Brain microvascular endothelial cell (primary cell): Measurements from ENCODE around the gene GRM4.

ENCODE experiments used
- DNase-seq: peaks from one replicate; pipeline ENCODE4 v3.0.0-alpha.2; 2020
- H3K27ac ChIP-seq: fragments of 250-450 bp; sonication (Bioruptor Pico); 2 replicates; pipeline ENCODE4 v1.5.1; 2020; ENCODE audit warnings: mild to moderate bottlenecking, moderate library complexity
- H3K27me3 ChIP-seq: fragments of 250-450 bp; sonication (Bioruptor Pico); replicated peaks from 2 replicates; pipeline ENCODE4 v1.5.1; 2020; ENCODE audit warnings: mild to moderate bottlenecking
- H3K36me3 ChIP-seq: fragments of 250-450 bp; sonication (Bioruptor Pico); replicated peaks from 2 replicates; pipeline ENCODE4 v1.5.1; 2020; ENCODE audit warnings: mild to moderate bottlenecking
- H3K4me3 ChIP-seq: 2 replicates; pipeline ENCODE4 v1.5.1; 2011; ENCODE audit warnings: low read depth, mild to moderate bottlenecking, control low read depth, low read length, moderate library complexity
- CTCF ChIP-seq: IDR thresholded peaks from 2 replicates; pipeline ENCODE4 v1.5.1; 2011; ENCODE audit warnings: low read depth, mild to moderate bottlenecking, moderate library complexity, low read length, control low read depth, inconsistent platforms; ENCODE audit errors: missing control alignments
- in situ Hi-C: cut with HindIII; loops from 2 replicates; pipeline ENCODE4 v1.10.0; 2017; ENCODE audit warnings: low sequenced_read_pairs, low pct_ligation_motif_present

The GRM4 gene

DNA sequence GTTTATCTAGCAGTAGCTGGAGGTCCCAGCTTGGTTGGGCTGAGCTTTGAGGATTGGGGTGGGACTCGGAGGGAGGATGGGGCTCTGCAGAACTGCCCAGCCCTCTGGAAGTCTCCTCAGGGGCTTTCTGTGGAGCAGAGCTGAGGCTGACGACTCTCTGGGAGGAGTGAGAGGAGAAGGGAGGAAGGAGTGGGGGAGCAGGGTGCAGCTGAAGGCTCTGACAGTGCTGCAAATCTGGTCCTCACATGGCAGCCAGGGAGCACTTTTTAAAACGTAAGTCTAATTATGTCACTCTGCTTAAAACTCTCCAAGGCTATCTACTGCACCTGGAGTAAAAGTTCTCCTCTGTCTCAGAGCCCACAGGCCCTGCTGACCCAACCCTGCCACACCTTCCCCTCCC, 32.4 kb downstream of the GRM4 start:
- Histone ChIP-seq H3K27ac (no peak overlapping the region), H3K4me3 (no peak overlapping the region), H3K36me3 (no peaks in the 10 kb centered on the region), H3K27me3 (peaks cover 2% of the 10 kb centered on the region)
- DNase-seq: no peak
- TF ChIP-seq CTCF: no peak
- in situ Hi-C loops: no loop called here

- no peak overlapping the region for H3K4me3 ChIP-seq
- H3K27ac ChIP-seq: no peak overlapping the region
- TF ChIP-seq CTCF: no peak
- in situ Hi-C loops: no loop called here
- peaks cover 7% of the 10 kb centered on the region for H3K27me3 ChIP-seq
- no peaks in the 10 kb centered on the region for H3K36me3 ChIP-seq
- no peak for DNase-seq
Measured at GRCh38 chr6:34112126-34112525, 33.8 kb downstream of the GRM4 start.

DNA sequence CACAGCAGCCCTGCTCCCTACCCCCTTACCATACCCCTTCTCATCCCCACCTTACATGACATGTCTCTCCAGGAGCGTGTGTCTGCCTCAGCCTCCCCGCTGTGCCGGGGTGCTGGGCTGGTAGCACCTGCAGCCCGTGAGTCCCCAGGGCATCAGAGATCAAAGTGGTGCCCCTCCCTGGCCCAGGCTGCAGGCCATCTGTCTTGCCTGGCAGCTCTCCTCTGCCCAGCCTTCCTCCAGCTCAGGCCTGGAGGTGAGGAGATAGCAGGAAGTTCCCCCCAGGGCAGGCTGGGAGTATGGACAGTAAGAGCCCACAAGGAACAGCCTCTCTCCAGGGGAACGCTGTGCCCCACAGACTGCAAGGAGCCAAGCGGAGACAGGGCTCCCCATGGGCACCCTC, 35.3 kb downstream of the GRM4 start:
- no peak for TF ChIP-seq CTCF
- H3K4me3 ChIP-seq: no peak overlapping the region
- H3K36me3 ChIP-seq: no peaks in the 10 kb centered on the region
- in situ Hi-C loops: no loop called here
- peaks cover 6% of the 10 kb centered on the region for H3K27me3 ChIP-seq
- no peak overlapping the region for H3K27ac ChIP-seq
- no peak for DNase-seq

DNA sequence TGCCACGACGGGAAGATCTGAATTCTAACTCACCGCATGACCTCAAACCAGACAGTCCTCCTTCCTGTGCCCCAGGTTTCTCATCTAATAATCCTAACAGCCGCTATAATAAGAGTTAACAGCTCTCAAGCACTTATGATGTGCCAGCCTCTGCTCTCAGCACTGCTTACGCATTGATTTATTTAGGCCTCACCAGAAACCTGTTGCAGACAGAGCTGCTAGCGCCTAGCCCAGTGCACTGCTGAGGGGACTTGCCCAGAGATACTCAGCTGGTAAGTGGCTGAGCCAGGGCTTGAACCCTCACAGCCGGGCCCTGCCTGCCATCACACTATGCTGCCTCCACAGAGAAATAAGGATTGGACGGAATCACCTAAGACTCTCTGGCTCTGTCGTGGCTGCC, 37.7 kb downstream of the GRM4 start:
- no peak for DNase-seq
- in situ Hi-C loops: no loop called here
- TF ChIP-seq CTCF: no peak
- Histone ChIP-seq H3K4me3 (no peak overlapping the region), H3K27ac (no peak overlapping the region), H3K36me3 (no peaks in the 10 kb centered on the region), H3K27me3 (peaks cover 5% of the 10 kb centered on the region)

DNA sequence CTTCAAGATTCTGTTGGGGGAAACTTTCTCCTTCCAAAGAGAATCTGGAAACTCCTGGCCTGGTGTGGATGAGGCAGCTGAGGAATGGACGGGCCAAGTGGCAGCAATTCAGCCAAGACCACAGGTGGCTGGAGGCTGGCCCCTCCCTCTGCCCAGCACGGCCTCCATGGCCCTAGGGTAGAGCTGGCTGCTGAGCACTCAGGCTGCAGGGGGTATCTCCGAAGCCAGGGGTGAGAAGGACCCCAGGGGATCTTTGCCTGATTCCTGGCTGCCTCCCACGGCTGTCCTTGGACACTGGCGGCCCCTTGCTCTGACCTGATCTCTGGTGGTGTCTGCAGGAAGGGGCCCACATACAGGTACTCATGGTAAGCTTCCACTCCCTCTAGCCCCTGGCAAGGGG, 39.0 kb downstream of the GRM4 start:
- no peak overlapping the region for H3K4me3 ChIP-seq
- no peak overlapping the region for H3K27ac ChIP-seq
- H3K27me3 ChIP-seq: peaks cover 5% of the 10 kb centered on the region
- in situ Hi-C loops: no loop called here
- H3K36me3 ChIP-seq: no peaks in the 10 kb centered on the region
- no peak for DNase-seq
- no peak for TF ChIP-seq CTCF

DNA sequence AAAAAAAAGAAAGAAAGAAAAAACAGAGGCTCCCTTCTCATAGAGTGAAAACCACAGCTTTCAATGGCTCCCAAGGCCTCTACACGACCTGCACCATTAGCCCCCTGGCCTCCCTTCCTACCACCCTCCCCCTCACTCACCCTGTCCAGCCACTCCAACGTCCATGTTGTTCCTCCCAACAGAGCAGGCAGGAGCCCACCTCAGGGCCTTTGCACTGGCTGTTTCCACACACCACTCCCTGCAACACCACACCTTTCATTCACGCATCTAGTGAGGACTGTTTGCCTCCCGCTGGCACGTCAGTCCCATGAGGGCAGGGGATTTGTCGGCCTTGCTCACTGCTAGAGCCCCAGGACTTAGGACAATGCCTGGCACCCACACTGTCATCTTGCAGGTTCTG, 39.5 kb downstream of the GRM4 start:
- Histone ChIP-seq H3K27ac (no peak overlapping the region), H3K4me3 (no peak overlapping the region), H3K27me3 (peaks cover 5% of the 10 kb centered on the region), H3K36me3 (no peaks in the 10 kb centered on the region)
- in situ Hi-C loops: no loop called here
- TF ChIP-seq CTCF: no peak
- DNase-seq: no peak
